ENCODE results near the gene PEX14. TPM values are rescaled to one million over a fixed set of nuclear protein-coding genes. Genes with fewer than 3 reads are reported as not detected.

Gene PEX14
- total RNA-seq, 1 experiment from 2014 or later, result 36.0 TPM

GRCh38 chr1:10471411-10472219, 3.1 kb upstream of the PEX14 start:
- no peak; the same call in 1 of the 2 replicates for ATAC-seq
- POLR2A ChIA-PET, result no interaction called here
- Histone ChIP-seq H3K27me3 (ENCODE audit: control insufficient read depth, insufficient read depth, low read length) (no peaks in the 10 kb centered on the region), H3K27ac (ENCODE audit: low read length) (peak overlapping the region; percentile 83), H3K4me1 (ENCODE audit: control insufficient read depth, insufficient read depth, low read length) (peaks cover 15% of the 10 kb centered on the region), H3K4me3 (ENCODE audit: low read depth in 2 of 2, low read length in 2 of 2) (peak overlapping the region; percentile 73 to 86), H3K36me3 (ENCODE audit: control insufficient read depth, insufficient read depth, low read length) (peaks cover 7% of the 10 kb centered on the region), H3K9me3 (ENCODE audit: control insufficient read depth, insufficient read depth, low read depth, low read length) (no peaks in the 10 kb centered on the region)
- no peak for TF ChIP-seq POLR2AphosphoS5 (IDR thresholded peaks at IDR 0.05; ENCODE audit: low read depth, low read length)
- no peak for TF ChIP-seq SIN3A (IDR thresholded peaks at IDR 0.05; ENCODE audit: borderline replicate concordance, insufficient read depth, low read depth, low read length)
- no peak for TF ChIP-seq TCF7L2 (IDR thresholded peaks at IDR 0.05; ENCODE audit: low read depth, low read length)
- no peak for TF ChIP-seq CTCF (IDR thresholded peaks at IDR 0.05)
- no peak for TF ChIP-seq REST (IDR thresholded peaks at IDR 0.05; ENCODE audit: insufficient read depth in 1 of 2, low read depth in 2 of 2, low read length in 1 of 2)
- BruUV-seq (replicated peaks), result TSS peak; percentile 88
- CTCF ChIA-PET, result no interaction called here
- DNase-seq (ENCODE audit: low read depth, low spot score), result no peak
- intact Hi-C loops (cut with micrococcal nuclease; ENCODE audit: unreplicated experiment), result no loop called here
- in situ Hi-C loops (cut with HindIII; ENCODE audit: low pct_unique_long_range_greater_than_20kb, low sequenced_read_pairs), result no loop called here

GRCh38 chr1:10472220-10473144, 2.3 kb upstream of the PEX14 start, which contains the start of gene DFFA:
DFFA (minus strand) TSS chr1:10472529; CDS start chr1:10472458, 71 bp downstream.
- peak within 1 kb of the TSS; percentile 73 to 86 for H3K4me3 ChIP-seq (ENCODE audit: low read depth in 2 of 2, low read length in 2 of 2)
- intact Hi-C loops (cut with micrococcal nuclease; ENCODE audit: unreplicated experiment) (no loop called here), in situ Hi-C loops (cut with HindIII; ENCODE audit: low pct_unique_long_range_greater_than_20kb, low sequenced_read_pairs) (no loop called here)
- TF ChIP-seq POLR2AphosphoS5 (IDR thresholded peaks at IDR 0.05; ENCODE audit: low read depth, low read length) (peak; percentile 90), REST (IDR thresholded peaks at IDR 0.05; ENCODE audit: insufficient read depth in 1 of 2, low read depth in 2 of 2, low read length in 1 of 2) (no peak), TCF7L2 (IDR thresholded peaks at IDR 0.05; ENCODE audit: low read depth, low read length) (peak; percentile 63; the same call in 1 of the 2 replicates), CTCF (IDR thresholded peaks at IDR 0.05) (no peak), SIN3A (IDR thresholded peaks at IDR 0.05; ENCODE audit: borderline replicate concordance, insufficient read depth, low read depth, low read length) (peak; percentile 90)
- H3K27me3 ChIP-seq (ENCODE audit: control insufficient read depth, insufficient read depth, low read length), result no peaks in the 10 kb centered on the region
- BruUV-seq (replicated peaks), result no TSS peak
- H3K36me3 ChIP-seq (ENCODE audit: control insufficient read depth, insufficient read depth, low read length), result peaks cover 7% of the 10 kb centered on the region
- DNase-seq (ENCODE audit: low read depth, low spot score) (peak; percentile 95), ATAC-seq (peak; percentile 92)
- CTCF ChIA-PET, result interaction anchor here (0.5 to 1.0 kb wide), 2 partner anchors 42 to 133 kb away, joined by 3 to 4 read pairs; partner anchors contain the start of gene CENPS
- peaks cover 17% of the 10 kb centered on the region for H3K4me1 ChIP-seq (ENCODE audit: control insufficient read depth, insufficient read depth, low read length)
- peak within 1 kb of the TSS; percentile 83 for H3K27ac ChIP-seq (ENCODE audit: low read length)
- POLR2A ChIA-PET, result interaction anchor here (0.6 kb wide), 1 partner anchor 371 kb away, joined by 12 read pairs; no protein-coding TSS in a partner anchor
- H3K9me3 ChIP-seq (ENCODE audit: control insufficient read depth, insufficient read depth, low read depth, low read length), result no peaks in the 10 kb centered on the region

Data from Panc1 (cell line).